ENCODE results near the gene C2CD4D.

DNA sequence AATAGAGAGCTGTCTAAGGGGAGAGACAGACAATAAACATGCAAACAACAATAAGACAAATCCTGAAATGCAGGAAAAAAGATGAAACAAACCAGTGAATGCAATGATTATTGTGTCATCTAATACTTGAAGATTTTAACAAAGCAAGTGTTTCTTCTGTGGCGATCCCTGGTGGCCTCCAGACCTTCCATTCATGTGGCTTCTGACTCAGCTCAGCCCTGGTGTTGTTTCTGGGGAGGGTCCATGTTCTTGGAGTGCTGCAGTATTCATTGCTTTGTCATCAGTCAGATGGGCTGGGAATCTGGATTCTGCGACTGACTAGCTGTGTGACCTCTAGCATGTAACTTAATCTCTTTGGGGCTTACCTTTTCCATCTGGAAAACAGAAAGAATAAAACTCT lies 1.5 kb upstream of the C2CD4D start:
- TF ChIP-seq POLR2A (IDR thresholded peaks at IDR 0.05; ENCODE audit: low read depth, low read length) = no peak
- TF ChIP-seq POLR2AphosphoS5 (IDR thresholded peaks at IDR 0.05; ENCODE audit: low read depth, low read length) = no peak
- TF ChIP-seq TAF1 (IDR thresholded peaks at IDR 0.05; ENCODE audit: low read depth, low read length) = no peak
- no peak for TF ChIP-seq SPI1 (IDR thresholded peaks at IDR 0.05; ENCODE audit: low read depth, low read length)
- no peak for TF ChIP-seq PAX5 (IDR thresholded peaks at IDR 0.05; ENCODE audit: insufficient read depth, low read length, severe bottlenecking)
